Right renal cortex interstitium (tissue), 3 donors: Measurements from ENCODE around the gene TMCO2. TPM values are rescaled to one million over a fixed set of nuclear protein-coding genes. Genes with fewer than 3 reads are reported as not detected.
A peak's percentile ranks its signal among the peaks of the same experiment; 100 is the strongest.

ENCODE experiments used
- DNase-seq, 3 donors: peaks; one replicate each; pipeline ENCODE4 v3.0.0-alpha.2; 2013; ENCODE audit warnings: low read depth in 3 of 3, low spot score in 2 of 3
- polyA plus RNA-seq, 3 donors: library from polyadenylated mRNA; unstranded; fragments of 120-200 nt; gene quantifications; one replicate each; pipeline ENCODE4 v1.2.1, GENCODE V29; 2013; ENCODE audit not compliant: insufficient read length in 3 of 3

TMCO2 gene
- polyA plus RNA-seq, 3 donors, result not detected

GRCh38 chr1:40257313-40257687, 9.6 kb downstream of the TMCO2 start:
- DNase-seq, result no peak

GRCh38 chr1:40257688-40258444, 10.1 kb downstream of the TMCO2 start, which contains the start of gene ZMPSTE24:
ZMPSTE24 (plus strand) TSS chr1:40258236; CDS start chr1:40258272, 36 bp downstream.
- peak; percentile 93 to 95 (median 95) for DNase-seq

- no peak for DNase-seq
These were observed 10.7 kb downstream of the TMCO2 start for GRCh38 chr1:40258445-40258769.

GRCh38 chr1:40264354-40264781, 16.6 kb downstream of the TMCO2 start:
- no peak for DNase-seq

GRCh38 chr1:40265298-40265697, 17.6 kb downstream of the TMCO2 start:
- no peak for DNase-seq

GRCh38 chr1:40265919-40266318, 18.2 kb downstream of the TMCO2 start:
- DNase-seq, result no peak

- DNase-seq, result no peak
These were observed 19.2 kb downstream of the TMCO2 start for GRCh38 chr1:40266786-40267535.

GRCh38 chr1:40267767-40268187, 20.0 kb downstream of the TMCO2 start:
- no peak for DNase-seq

- DNase-seq, result no peak
These were observed 20.5 kb downstream of the TMCO2 start for GRCh38 chr1:40268211-40268610.

- DNase-seq, result no peak
These were observed 22.6 kb downstream of the TMCO2 start for GRCh38 chr1:40270152-40270834.

- DNase-seq, result no peak
These were observed 25.0 kb downstream of the TMCO2 start for GRCh38 chr1:40272653-40273213.

GRCh38 chr1:40273547-40274166, 25.9 kb downstream of the TMCO2 start:
- DNase-seq, result no peak

GRCh38 chr1:40274331-40274730, 26.6 kb downstream of the TMCO2 start:
- DNase-seq, result no peak

GRCh38 chr1:40276122-40276521, 28.4 kb downstream of the TMCO2 start:
- DNase-seq, result no peak

- DNase-seq, result no peak
These were observed 34.1 kb downstream of the TMCO2 start for GRCh38 chr1:40281853-40282252.

- no peak for DNase-seq
These were observed 43.6 kb downstream of the TMCO2 start for GRCh38 chr1:40291293-40291692.

GRCh38 chr1:40299366-40300248, 51.9 kb downstream of the TMCO2 start:
- no peak for DNase-seq

GRCh38 chr1:40300249-40300567, 52.5 kb downstream of the TMCO2 start:
- no peak for DNase-seq

- DNase-seq, result no peak
These were observed 52.9 kb downstream of the TMCO2 start for GRCh38 chr1:40300651-40301050.

- no peak for DNase-seq
These were observed 53.3 kb downstream of the TMCO2 start for GRCh38 chr1:40301066-40301465.
